ENCODE data around the gene CFAP251. TPM values are rescaled to one million over a fixed set of nuclear protein-coding genes. Genes with fewer than 3 reads are reported as not detected.

The CFAP251 gene
- total and polyA plus RNA-seq, 2 of the 8 experiments (the other 6 are each of a cell fraction or from before 2014, with no cell fraction given): 1.8 to 2.9 TPM

DNA sequence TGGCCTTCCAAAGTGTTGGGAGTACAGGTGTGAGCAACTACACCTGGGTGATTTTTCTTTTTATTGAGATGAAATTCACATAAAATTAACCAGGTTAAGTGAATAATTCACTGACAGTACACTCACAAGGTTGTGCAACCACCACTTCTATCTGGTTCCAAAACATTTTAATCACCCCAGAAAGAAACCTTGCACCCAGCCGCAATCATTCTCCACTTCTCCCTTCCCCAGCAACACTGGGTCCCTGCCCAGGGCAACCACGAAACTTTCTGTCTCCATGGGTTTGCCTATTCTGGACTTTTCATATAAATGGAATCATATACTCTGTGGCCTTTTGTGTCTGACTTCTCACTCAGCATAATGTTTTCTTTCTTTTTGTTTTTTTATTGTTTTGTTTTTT lies 133.9 kb downstream of the CFAP251 start:
- no peak overlapping the region for H3K18ac ChIP-seq (ENCODE audit: extremely low read depth, low read length)
- H2BK20ac ChIP-seq (ENCODE audit: low read length): no peak overlapping the region
- H3K23me2 ChIP-seq (ENCODE audit: low read depth, low read length): no peaks in the 10 kb centered on the region
- no peak overlapping the region for H3K56ac ChIP-seq (replicated peaks; ENCODE audit: insufficient read length, low read depth, low read length)
- ChIA-PET POLR2A (ENCODE audit: partially characterized antibody) (interaction anchor here (0.6 to 1.4 kb wide), 2 partner anchors 31 to 173 kb away, joined by 3 to 4 read pairs; partner anchors contain the start of gene BCL7A), CTCF (ENCODE audit: partially characterized antibody) (interaction anchor here (0.9 to 20.6 kb wide), 5 partner anchors 10 to 72 kb away, joined by 3 to 379 read pairs (median 7); no protein-coding TSS in a partner anchor)
- no peak overlapping the region for H2BK5ac ChIP-seq (ENCODE audit: low read depth, low read length)
- H3K27me3 ChIP-seq (replicated peaks in 1 of 4; ENCODE audit: control insufficient read depth in 3 of 4, extremely low read depth in 1 of 4, insufficient read depth in 3 of 4, low read length in 3 of 4): no peaks in the 10 kb centered on the region
- H3K23ac ChIP-seq (ENCODE audit: insufficient read length): no peak overlapping the region
- H3K4ac ChIP-seq (replicated peaks; ENCODE audit: insufficient read length, low read depth, low read length): no peak overlapping the region
- H2AK5ac ChIP-seq (ENCODE audit: low read depth, low read length): no peak overlapping the region
- no peak overlapping the region for H3K9ac ChIP-seq (replicated peaks in 1 of 4; ENCODE audit: extremely low read depth in 1 of 4, low read depth in 3 of 4, low read length in 3 of 4)
- no peak overlapping the region for H3K27ac ChIP-seq (ENCODE audit: low read depth, low read length)
- H3K79me1 ChIP-seq (ENCODE audit: low read depth, low read length): no peaks in the 10 kb centered on the region
- H3K9me3 ChIP-seq (ENCODE audit: insufficient read depth in 2 of 2, low read depth in 1 of 2, low read length in 1 of 2): no peaks in the 10 kb centered on the region
- DNase-seq (ENCODE audit: low read depth in 1 of 2, low spot score in 2 of 2) (no peak), FAIRE-seq (no peak)
- H4K20me1 ChIP-seq (replicated peaks in 1 of 2; ENCODE audit: control insufficient read depth in 1 of 2, insufficient read depth in 2 of 2, low read length in 2 of 2): peaks cover 3 to 6% of the 10 kb centered on the region in 2 experiments
- no peaks in the 10 kb centered on the region for H3K79me2 ChIP-seq (ENCODE audit: control insufficient read depth in 1 of 2, insufficient read depth in 2 of 2, low read length in 2 of 2)
- no peak overlapping the region for H3K4me3 ChIP-seq (ENCODE audit: extremely low read depth in 1 of 4, insufficient read depth in 2 of 4, low read depth in 3 of 4, low read length in 4 of 4)
- peaks cover 2 to 10% (median 6%) of the 10 kb centered on the region in 4 experiments; a peak in 7 of 8 replicates for H3K36me3 ChIP-seq (ENCODE audit: control insufficient read depth in 2 of 4, insufficient read depth in 4 of 4, low read length in 3 of 4)
- 0 out of 7 replicates have a peak, but pooled peaks cover 0 to 2% (median 0%) of the 10 kb centered on the region in 4 experiments for H3K4me1 ChIP-seq (replicated peaks in 1 of 4; ENCODE audit: control insufficient read depth in 3 of 4, insufficient read depth in 4 of 4, low read length in 3 of 4)
- no peak overlapping the region for H3K14ac ChIP-seq (ENCODE audit: insufficient read length)
- WGBS, 2 experiments (ENCODE audit: extremely low coverage in 1 of 2, insufficient coverage in 1 of 2, insufficient read length in 1 of 2, insufficient replicate concordance in 2 of 2, low coverage in 1 of 2, low lambda C conversion rate in 2 of 2, missing lambda C conversion rate in 1 of 2): 94% methylated on average over 2 of the region's 2 CpGs; no CpG with 5 or more reads in 1 of the 2 experiments
- no peak overlapping the region for H4K8ac ChIP-seq (ENCODE audit: extremely low read depth, insufficient read depth, low read length)
- no peak overlapping the region for H2BK12ac ChIP-seq (ENCODE audit: low read depth, low read length)
- H2AFZ ChIP-seq (ENCODE audit: low read length): no peak overlapping the region
- H4K5ac ChIP-seq (ENCODE audit: insufficient read length, low read depth, low read length): no peak overlapping the region
- H3K4me2 ChIP-seq (ENCODE audit: insufficient read depth in 1 of 2, low read depth in 2 of 2, low read length in 2 of 2): no peak overlapping the region
- H4K91ac ChIP-seq (replicated peaks; ENCODE audit: insufficient read length, low read length): no peak overlapping the region
- no peak overlapping the region for H2BK120ac ChIP-seq (replicated peaks; ENCODE audit: low read depth, low read length)
- no peak overlapping the region for H2BK15ac ChIP-seq (ENCODE audit: low read length)
- TF ChIP-seq KDM4A (IDR thresholded peaks at IDR 0.05; ENCODE audit: low read depth, low read length, severe bottlenecking) (no peak), RNF2 (IDR thresholded peaks at IDR 0.05; ENCODE audit: borderline replicate concordance, low read depth, low read length, missing control alignments, poor library complexity, severe bottlenecking) (no peak), BRCA1 (IDR thresholded peaks at IDR 0.05; ENCODE audit: low read depth, low read length) (no peak)

All from H1 (cell line).